Renal cortical epithelial cell (primary cell): ENCODE results near the gene FAM228B. TPM values are rescaled to one million over a fixed set of nuclear protein-coding genes. Genes with fewer than 3 reads are reported as not detected.
A peak's percentile ranks its signal among the peaks of the same experiment; 100 is the strongest.
"Not testable (repeated sequence)": the region's sequence is repeated elsewhere in the genome, so short reads cannot be mapped to it uniquely, and the experiment has no call there.

ENCODE experiments used
- DNase-seq: peaks from one replicate; pipeline ENCODE4 v3.0.0-alpha.2; 2011; ENCODE audit warnings: low read depth
- total RNA-seq: library from RNA; depleted of rRNA; stranded (reverse); fragments of >200 nt; gene quantifications from 2 replicates; pipeline ENCODE4 v1.2.3, GENCODE V29; 2014

FAM228B gene
- total RNA-seq, 1 donor from 2014 or later, result 13.4 TPM

GRCh38 chr2:24159708-24160107 lies 36.4 kb downstream of the FAM228B start:
- DNase-seq, result no peak

- DNase-seq, result no peak
Observed at GRCh38 chr2:24160761-24161160, 37.5 kb downstream of the FAM228B start.

GRCh38 chr2:24162494-24162893 lies 39.2 kb downstream of the FAM228B start:
- DNase-seq, result no peak

- no peak for DNase-seq
Observed at GRCh38 chr2:24163186-24163585, 39.9 kb downstream of the FAM228B start.

GRCh38 chr2:24163601-24164000 lies 40.3 kb downstream of the FAM228B start:
- no peak for DNase-seq

GRCh38 chr2:24164416-24164973 lies 41.2 kb downstream of the FAM228B start:
- DNase-seq, result no peak

GRCh38 chr2:24169023-24169422 lies 45.8 kb downstream of the FAM228B start:
- no peak for DNase-seq

- DNase-seq, result no peak
Observed at GRCh38 chr2:24174851-24175277, 51.6 kb downstream of the FAM228B start, which contains the start of gene FAM228A. Gene FAM228A (plus strand): TSS chr2:24175053. CDS start chr2:24175481, 428 bp downstream.

GRCh38 chr2:24175631-24176187 lies 52.4 kb downstream of the FAM228B start:
- no peak for DNase-seq

GRCh38 chr2:24176326-24176725 lies 53.1 kb downstream of the FAM228B start:
- no peak for DNase-seq

GRCh38 chr2:24179683-24180082 lies 56.4 kb downstream of the FAM228B start:
- DNase-seq, result no peak

GRCh38 chr2:24181849-24182248 lies 58.6 kb downstream of the FAM228B start:
- DNase-seq, result peak; percentile 27

GRCh38 chr2:24182507-24182906 lies 59.2 kb downstream of the FAM228B start:
- no peak for DNase-seq

- no peak for DNase-seq
Observed at GRCh38 chr2:24183366-24184069, 60.2 kb downstream of the FAM228B start.

GRCh38 chr2:24189551-24189950 lies 66.3 kb downstream of the FAM228B start:
- DNase-seq, result no peak

- no peak for DNase-seq
Observed at GRCh38 chr2:24190503-24190902, 67.2 kb downstream of the FAM228B start.

GRCh38 chr2:24191156-24191555 lies 67.9 kb downstream of the FAM228B start:
- DNase-seq, result no peak

- DNase-seq, result no peak
Observed at GRCh38 chr2:24191848-24192247, 68.6 kb downstream of the FAM228B start.

- DNase-seq, result not testable (repeated sequence)
Observed at GRCh38 chr2:24197213-24197612, 73.9 kb downstream of the FAM228B start.

GRCh38 chr2:24199968-24200590 lies 76.8 kb downstream of the FAM228B start:
- DNase-seq, result no peak

GRCh38 chr2:24200799-24201198 lies 77.5 kb downstream of the FAM228B start:
- DNase-seq, result no peak

GRCh38 chr2:24203029-24203786 lies 79.9 kb downstream of the FAM228B start:
- no peak for DNase-seq
